Esophagus muscularis mucosa (tissue), 4 donors: ENCODE measurements around the gene NME7. TPM values are rescaled to one million over a fixed set of nuclear protein-coding genes. Genes with fewer than 3 reads are reported as not detected.

Source experiments
- DNase-seq: peaks from one replicate; pipeline ENCODE4 v3.0.0-alpha.2; 2017; ENCODE audit errors: extremely low spot score
- H3K27ac ChIP-seq, 4 donors: fragments of 200-600 bp; sonication (generic); replicated peaks in 1 of 4; 1 replicate in 3 of 4; 2 replicates in 1 of 4; pipeline ENCODE4 v1.5.1; 2016 to 2019; ENCODE audit warnings: mild to moderate bottlenecking in 1 of 4
- H3K27me3 ChIP-seq, 4 donors: fragments of 200-600 bp; sonication (generic); one replicate each; pipeline versions ENCODE4 v1.5.1 to v1.6.0; 2016 to 2019
- H3K36me3 ChIP-seq, 4 donors: fragments of 200-600 bp; sonication (generic); one replicate each; pipeline ENCODE4 v1.5.1; 2016 to 2019
- H3K4me1 ChIP-seq, 4 donors: fragments of 200-600 bp; sonication (generic); one replicate each; pipeline ENCODE4 v1.5.1; 2016 to 2019
- H3K4me3 ChIP-seq, 4 donors: fragments of 200-600 bp; sonication (generic); 1 replicate in 2 of 4; 2 replicates in 2 of 4; pipeline ENCODE4 v1.5.1; 2016 to 2019; ENCODE audit warnings: mild to moderate bottlenecking in 4 of 4, moderate library complexity in 1 of 4
- H3K9me3 ChIP-seq, 4 donors: fragments of 200-600 bp; sonication (generic); 1 replicate in 3 of 4; 2 replicates in 1 of 4; pipeline ENCODE4 v1.5.1; 2016 to 2019
- EP300 ChIP-seq: sonication (generic); formaldehyde crosslinking; IDR thresholded peaks from one replicate; pipeline ENCODE4 v1.6.1; 2017; ENCODE audit warnings: antibody characterized with exemption
- POLR2A ChIP-seq: fragments of 450-650 bp; IDR thresholded peaks from one replicate; pipeline ENCODE4 v1.6.1; 2017; ENCODE audit warnings: antibody characterized with exemption, moderate library complexity, mild to moderate bottlenecking, low read depth
- POLR2AphosphoS5 ChIP-seq, 2 donors: sonication (generic); formaldehyde crosslinking; IDR thresholded peaks; one replicate each; pipeline ENCODE4 v1.6.1; 2017; ENCODE audit warnings: antibody characterized with exemption in 2 of 2
- WGBS: methylation state at CpG from one replicate; pipeline ENCODE4 v1.1.5; 2018; 5-methylcytosine and 5-hydroxymethylcytosine counted together
- intact Hi-C: fragments of 100-400 bp; cut with DNase I; formaldehyde crosslinking; loops from one replicate; pipeline ENCODE4 v1.15.1; 2023
- total RNA-seq, 4 donors: library from RNA; depleted of rRNA; stranded (reverse); fragments of >200 nt; gene quantifications; one replicate each; pipeline versions ENCODE4 v1.1.0 to v1.2.1, GENCODE V29; 2016
- TF ChIP-seq, protein P1 (sequence below), 3 experiments: fragments of 200-600 bp in 2 of 3; fragments of 450-650 bp in 1 of 3; sonication (generic) in 2 of 3; IDR thresholded peaks; one replicate each; pipeline ENCODE4 v1.5.1; 2017 to 2019; ENCODE audit warnings: antibody characterized with exemption in 3 of 3, mild to moderate bottlenecking in 2 of 3, moderate library complexity in 1 of 3

NME7 gene
- total RNA-seq, 4 donors from 2014 or later = 10.2 to 27.8 (median 14.5) TPM

GRCh38 chr1:169155675-169156074, 211.9 kb downstream of the NME7 start:
- no peaks in the 10 kb centered on the region for H3K9me3 ChIP-seq
- H3K4me3 ChIP-seq = no peak overlapping the region
- peaks cover 0 to 3% (median 0%) of the 10 kb centered on the region in 4 donors for H3K36me3 ChIP-seq
- TF ChIP-seq POLR2A = no peak
- no peak for TF ChIP-seq EP300
- TF ChIP-seq POLR2AphosphoS5 (IDR thresholded peaks at IDR 0.05) = no peak
- H3K4me1 ChIP-seq = peaks cover under 1 to 8% (median 4%) of the 10 kb centered on the region in 4 donors
- H3K27ac ChIP-seq = no peak overlapping the region
- no peaks in the 10 kb centered on the region for H3K27me3 ChIP-seq
- intact Hi-C loops = no loop called here
- WGBS = 13% methylated on average over 1 of the region's 1 CpG
- no peak for DNase-seq

DNA sequence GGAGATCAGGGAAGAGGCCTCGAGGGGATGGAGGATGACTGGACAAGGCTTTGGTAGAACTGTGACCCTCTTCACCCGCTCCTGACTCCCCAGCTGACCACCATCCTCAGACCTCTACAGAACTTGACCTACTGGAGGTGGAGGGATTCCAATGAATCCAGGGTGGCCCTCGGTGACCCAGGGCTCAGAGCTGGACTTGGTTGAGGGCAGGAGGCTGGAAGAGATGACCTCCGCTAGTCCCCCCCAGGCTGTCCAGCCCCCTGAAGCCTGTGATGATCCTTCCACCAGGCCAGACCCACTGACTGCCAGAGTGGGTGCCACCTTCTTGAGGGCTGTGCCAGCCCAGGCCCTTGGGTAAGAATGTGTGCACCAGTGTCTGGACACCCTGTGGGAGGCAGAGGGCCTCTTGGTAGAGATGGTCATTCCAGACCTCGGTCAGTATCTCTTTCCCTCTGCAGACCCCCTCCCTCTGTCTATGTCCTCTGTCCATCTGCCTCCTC, 216.2 kb downstream of the NME7 start:
- intact Hi-C loops = no loop called here

DNA sequence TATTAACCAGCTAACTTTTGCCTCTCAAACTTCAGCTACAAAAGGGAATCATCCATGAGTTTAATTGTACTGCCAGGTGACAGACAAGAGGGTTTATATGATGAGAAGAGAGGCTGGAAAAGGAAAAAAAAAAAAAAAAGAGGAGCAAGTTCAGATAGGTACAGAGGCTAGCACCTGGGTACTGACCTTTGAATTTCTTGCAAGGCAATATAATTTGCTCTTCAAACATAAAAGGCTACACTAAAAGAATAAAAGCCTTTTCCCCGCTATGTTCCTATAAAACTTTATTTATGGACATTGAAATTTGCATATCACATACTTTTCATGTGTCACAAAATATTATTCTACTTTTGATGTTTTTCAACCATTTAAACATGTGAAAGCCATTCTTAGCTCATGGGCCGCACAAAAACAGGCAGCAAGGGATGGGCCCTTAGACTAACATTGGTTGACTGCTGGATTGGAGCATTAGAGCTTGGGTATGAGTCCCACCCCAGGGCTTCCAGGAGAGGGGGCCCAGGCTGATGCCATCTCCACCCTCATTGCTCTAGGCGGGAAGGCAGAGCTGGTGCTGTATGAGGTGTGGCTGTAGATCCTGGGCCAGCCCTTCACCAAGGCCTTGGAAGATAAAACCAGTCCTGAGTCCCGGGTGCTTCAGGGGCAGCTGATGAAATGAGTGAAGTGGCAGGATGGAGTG, 216.8 kb downstream of the NME7 start:
- 51% methylated on average over 4 of the region's 4 CpGs for WGBS
- DNase-seq = no peak

More for the DNA sequence above, 216.2 kb downstream of the NME7 start:
- peaks cover 0 to 3% (median 0%) of the 10 kb centered on the region in 4 donors for H3K36me3 ChIP-seq
- H3K27me3 ChIP-seq = no peaks in the 10 kb centered on the region
- H3K4me1 ChIP-seq = peaks cover 0 to 4% (median 0%) of the 10 kb centered on the region in 4 donors
- TF ChIP-seq POLR2AphosphoS5 (IDR thresholded peaks at IDR 0.05) (no peak), EP300 (no peak), POLR2A (no peak)
- TF ChIP-seq, protein P1, sequence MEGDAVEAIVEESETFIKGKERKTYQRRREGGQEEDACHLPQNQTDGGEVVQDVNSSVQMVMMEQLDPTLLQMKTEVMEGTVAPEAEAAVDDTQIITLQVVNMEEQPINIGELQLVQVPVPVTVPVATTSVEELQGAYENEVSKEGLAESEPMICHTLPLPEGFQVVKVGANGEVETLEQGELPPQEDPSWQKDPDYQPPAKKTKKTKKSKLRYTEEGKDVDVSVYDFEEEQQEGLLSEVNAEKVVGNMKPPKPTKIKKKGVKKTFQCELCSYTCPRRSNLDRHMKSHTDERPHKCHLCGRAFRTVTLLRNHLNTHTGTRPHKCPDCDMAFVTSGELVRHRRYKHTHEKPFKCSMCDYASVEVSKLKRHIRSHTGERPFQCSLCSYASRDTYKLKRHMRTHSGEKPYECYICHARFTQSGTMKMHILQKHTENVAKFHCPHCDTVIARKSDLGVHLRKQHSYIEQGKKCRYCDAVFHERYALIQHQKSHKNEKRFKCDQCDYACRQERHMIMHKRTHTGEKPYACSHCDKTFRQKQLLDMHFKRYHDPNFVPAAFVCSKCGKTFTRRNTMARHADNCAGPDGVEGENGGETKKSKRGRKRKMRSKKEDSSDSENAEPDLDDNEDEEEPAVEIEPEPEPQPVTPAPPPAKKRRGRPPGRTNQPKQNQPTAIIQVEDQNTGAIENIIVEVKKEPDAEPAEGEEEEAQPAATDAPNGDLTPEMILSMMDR (IDR thresholded peaks at IDR 0.05) = no peak
- H3K9me3 ChIP-seq = no peaks in the 10 kb centered on the region
- no peak overlapping the region for H3K27ac ChIP-seq
- DNase-seq = no peak
- 96% methylated on average over 2 of the region's 5 CpGs for WGBS
- H3K4me3 ChIP-seq = no peak overlapping the region

GRCh38 chr1:169149555-169150286, 217.9 kb downstream of the NME7 start:
- no peak overlapping the region for H3K4me3 ChIP-seq
- no peaks in the 10 kb centered on the region for H3K4me1 ChIP-seq
- peaks cover 0 to 3% (median 0%) of the 10 kb centered on the region in 4 donors for H3K36me3 ChIP-seq
- intact Hi-C loops = no loop called here
- no peaks in the 10 kb centered on the region for H3K27me3 ChIP-seq
- 89% methylated on average over 2 of the region's 2 CpGs for WGBS
- no peak for TF ChIP-seq POLR2AphosphoS5 (IDR thresholded peaks at IDR 0.05)
- TF ChIP-seq, protein P1 (IDR thresholded peaks at IDR 0.05) = no peak
- TF ChIP-seq POLR2A = no peak
- TF ChIP-seq EP300 = no peak
- DNase-seq = no peak
- no peaks in the 10 kb centered on the region for H3K9me3 ChIP-seq
- H3K27ac ChIP-seq = no peak overlapping the region

More for the DNA sequence above, 216.8 kb downstream of the NME7 start:
- H3K9me3 ChIP-seq = no peaks in the 10 kb centered on the region
- H3K4me1 ChIP-seq = peaks cover 0 to 1% (median 0%) of the 10 kb centered on the region in 4 donors
- peaks cover 0 to 3% (median 0%) of the 10 kb centered on the region in 4 donors for H3K36me3 ChIP-seq
- TF ChIP-seq POLR2AphosphoS5 (IDR thresholded peaks at IDR 0.05) (no peak), POLR2A (no peak), EP300 (no peak)
- TF ChIP-seq, protein P1 (IDR thresholded peaks at IDR 0.05) = no peak
- H3K27ac ChIP-seq = no peak overlapping the region
- no peak overlapping the region for H3K4me3 ChIP-seq
- H3K27me3 ChIP-seq = no peaks in the 10 kb centered on the region
- intact Hi-C loops = no loop called here
